Measurements from ENCODE around the gene NKAIN2. TPM values are rescaled to one million over a fixed set of nuclear protein-coding genes. Genes with fewer than 3 reads are reported as not detected.

NKAIN2 gene
- total and polyA plus RNA-seq, 9 of the 15 experiments (the other 6 are each of a cell fraction or from before 2014, with no cell fraction given), result not detected

DNA sequence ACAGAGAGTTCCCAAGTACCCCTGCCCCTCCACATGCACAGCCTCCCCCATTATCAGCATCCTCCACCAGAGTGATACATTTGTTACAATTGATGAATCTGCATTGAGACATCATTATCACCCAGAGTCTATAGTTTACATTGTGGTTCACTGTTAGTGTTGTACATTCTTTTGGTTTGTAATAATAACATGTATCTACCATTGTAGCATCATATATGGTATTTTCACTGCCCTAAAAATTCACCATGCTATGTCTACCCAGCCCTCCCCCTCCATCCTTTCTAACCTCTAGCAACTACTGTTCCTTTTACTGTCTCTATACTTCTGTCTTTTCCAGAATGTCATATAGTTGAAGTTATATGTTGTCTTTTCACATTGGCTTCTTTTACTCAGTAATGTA, 884.7 kb downstream of the NKAIN2 start (continued):
- TF ChIP-seq, protein P1, sequence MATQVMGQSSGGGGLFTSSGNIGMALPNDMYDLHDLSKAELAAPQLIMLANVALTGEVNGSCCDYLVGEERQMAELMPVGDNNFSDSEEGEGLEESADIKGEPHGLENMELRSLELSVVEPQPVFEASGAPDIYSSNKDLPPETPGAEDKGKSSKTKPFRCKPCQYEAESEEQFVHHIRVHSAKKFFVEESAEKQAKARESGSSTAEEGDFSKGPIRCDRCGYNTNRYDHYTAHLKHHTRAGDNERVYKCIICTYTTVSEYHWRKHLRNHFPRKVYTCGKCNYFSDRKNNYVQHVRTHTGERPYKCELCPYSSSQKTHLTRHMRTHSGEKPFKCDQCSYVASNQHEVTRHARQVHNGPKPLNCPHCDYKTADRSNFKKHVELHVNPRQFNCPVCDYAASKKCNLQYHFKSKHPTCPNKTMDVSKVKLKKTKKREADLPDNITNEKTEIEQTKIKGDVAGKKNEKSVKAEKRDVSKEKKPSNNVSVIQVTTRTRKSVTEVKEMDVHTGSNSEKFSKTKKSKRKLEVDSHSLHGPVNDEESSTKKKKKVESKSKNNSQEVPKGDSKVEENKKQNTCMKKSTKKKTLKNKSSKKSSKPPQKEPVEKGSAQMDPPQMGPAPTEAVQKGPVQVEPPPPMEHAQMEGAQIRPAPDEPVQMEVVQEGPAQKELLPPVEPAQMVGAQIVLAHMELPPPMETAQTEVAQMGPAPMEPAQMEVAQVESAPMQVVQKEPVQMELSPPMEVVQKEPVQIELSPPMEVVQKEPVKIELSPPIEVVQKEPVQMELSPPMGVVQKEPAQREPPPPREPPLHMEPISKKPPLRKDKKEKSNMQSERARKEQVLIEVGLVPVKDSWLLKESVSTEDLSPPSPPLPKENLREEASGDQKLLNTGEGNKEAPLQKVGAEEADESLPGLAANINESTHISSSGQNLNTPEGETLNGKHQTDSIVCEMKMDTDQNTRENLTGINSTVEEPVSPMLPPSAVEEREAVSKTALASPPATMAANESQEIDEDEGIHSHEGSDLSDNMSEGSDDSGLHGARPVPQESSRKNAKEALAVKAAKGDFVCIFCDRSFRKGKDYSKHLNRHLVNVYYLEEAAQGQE (IDR thresholded peaks at IDR 0.05; ENCODE audit: borderline replicate concordance), result no peak
- TF ChIP-seq, protein P1 (CRISPR knock-in tag; IDR thresholded peaks at IDR 0.05; ENCODE audit: low read depth), result no peak
- TF ChIP-seq ZNF140 (CRISPR knock-in tag; IDR thresholded peaks at IDR 0.05), result no peak
- TF ChIP-seq, protein P2, sequence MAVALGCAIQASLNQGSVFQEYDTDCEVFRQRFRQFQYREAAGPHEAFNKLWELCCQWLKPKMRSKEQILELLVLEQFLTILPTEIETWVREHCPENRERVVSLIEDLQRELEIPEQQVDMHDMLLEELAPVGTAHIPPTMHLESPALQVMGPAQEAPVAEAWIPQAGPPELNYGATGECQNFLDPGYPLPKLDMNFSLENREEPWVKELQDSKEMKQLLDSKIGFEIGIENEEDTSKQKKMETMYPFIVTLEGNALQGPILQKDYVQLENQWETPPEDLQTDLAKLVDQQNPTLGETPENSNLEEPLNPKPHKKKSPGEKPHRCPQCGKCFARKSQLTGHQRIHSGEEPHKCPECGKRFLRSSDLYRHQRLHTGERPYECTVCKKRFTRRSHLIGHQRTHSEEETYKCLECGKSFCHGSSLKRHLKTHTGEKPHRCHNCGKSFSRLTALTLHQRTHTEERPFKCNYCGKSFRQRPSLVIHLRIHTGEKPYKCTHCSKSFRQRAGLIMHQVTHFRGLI (CRISPR knock-in tag; IDR thresholded peaks at IDR 0.05), result no peak
